ENCODE results near the gene GPR107. TPM values are rescaled to one million over a fixed set of nuclear protein-coding genes. Genes with fewer than 3 reads are reported as not detected.

The GPR107 gene
- total RNA-seq, 5 donors from 2014 or later (not counting 1 experiment from before 2014, with no cell fraction given) = 21.3 to 29.1 (median 22.1) TPM

DNA sequence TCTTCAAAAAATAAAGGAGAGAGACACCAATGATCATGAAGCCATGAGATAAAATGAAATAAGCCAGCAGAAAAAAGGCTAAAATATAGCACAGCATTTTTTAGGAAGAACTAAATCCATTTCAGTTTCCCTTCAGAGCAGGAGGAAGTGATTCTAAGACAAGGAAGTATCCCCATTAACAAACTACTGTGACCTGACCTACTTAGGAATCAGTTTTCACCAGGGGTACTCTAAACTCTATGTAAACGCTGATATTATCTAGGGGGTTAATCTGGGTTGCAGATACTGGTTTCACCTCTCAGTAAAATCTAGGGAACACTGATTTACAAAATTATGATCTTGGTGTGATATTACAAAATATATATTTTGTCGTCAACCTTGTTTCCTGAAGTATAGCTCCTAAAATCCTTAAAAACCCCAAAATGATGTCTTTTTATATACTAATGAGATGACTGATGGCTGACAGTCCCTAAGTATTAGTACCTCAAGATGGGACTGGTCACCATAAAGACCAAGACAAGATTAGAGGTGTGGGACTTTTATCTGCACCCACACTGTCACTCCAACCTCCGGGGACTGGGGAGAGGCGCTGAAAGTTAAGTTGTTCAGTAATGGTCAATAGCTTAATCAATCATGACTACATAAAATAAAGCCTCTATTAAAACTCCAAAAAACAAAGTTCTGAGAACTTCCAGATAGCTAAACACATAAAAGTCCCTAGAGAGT is 7.8 kb upstream of the GPR107 start:
- H3K4me1 Mint-ChIP-seq = peaks cover 38 to 50% (median 41%) of the 10 kb centered on the region in 3 donors
- peaks cover 19 to 24% of the 10 kb centered on the region in 2 experiments for H3K4me1 ChIP-seq (ENCODE audit: control insufficient read depth in 1 of 2, extremely low read depth in 1 of 2, insufficient read depth in 2 of 2, low read length in 2 of 2)
- H3K27me3 Mint-ChIP-seq = no peaks in the 10 kb centered on the region
- H3K27ac ChIP-seq (ENCODE audit: low read length) = peak overlapping the region; percentile 8
- DNase-seq = no peak
- no peaks in the 10 kb centered on the region for H3K9me3 ChIP-seq
- ChIA-PET CTCF (interaction anchor here in 1 of 2 donors (0.5 to 1.3 kb wide), 6 partner anchors 12 to 810 kb away, joined by 3 to 5 read pairs (median 3); no protein-coding TSS in a partner anchor), POLR2A (interaction anchor here (0.6 to 0.7 kb wide), 3 partner anchors 88 to 155 kb away, joined by 4 to 9 read pairs (median 6); no protein-coding TSS in a partner anchor)
- H3K4me3 ChIP-seq (ENCODE audit: control insufficient read depth in 1 of 2, extremely low read depth in 1 of 2, low read length in 1 of 2) = no peak overlapping the region
- no peaks in the 10 kb centered on the region for H3K9me3 Mint-ChIP-seq
- no peaks in the 10 kb centered on the region for H3K36me3 Mint-ChIP-seq
- no CpG with 5 or more reads among the region's 4 CpGs for WGBS (ENCODE audit: insufficient coverage)
- H3K36me3 ChIP-seq (ENCODE audit: control insufficient read depth in 2 of 2, extremely low read depth in 1 of 2, insufficient read depth in 1 of 2, low read length in 1 of 2) = no peaks in the 10 kb centered on the region
- peak overlapping the region in 2 of 3 donors; percentile 89 to 99 for H3K4me3 Mint-ChIP-seq
- H3K27ac Mint-ChIP-seq = peak overlapping the region; percentile 88 to 97
- no peaks in the 10 kb centered on the region for H3K27me3 ChIP-seq (replicated peaks in 1 of 2; ENCODE audit: control insufficient read depth in 2 of 2, extremely low read depth in 1 of 2, insufficient read depth in 2 of 2, low read length in 1 of 2)
- ATAC-seq (replicated peaks in 1 of 4) = no peak

DNA sequence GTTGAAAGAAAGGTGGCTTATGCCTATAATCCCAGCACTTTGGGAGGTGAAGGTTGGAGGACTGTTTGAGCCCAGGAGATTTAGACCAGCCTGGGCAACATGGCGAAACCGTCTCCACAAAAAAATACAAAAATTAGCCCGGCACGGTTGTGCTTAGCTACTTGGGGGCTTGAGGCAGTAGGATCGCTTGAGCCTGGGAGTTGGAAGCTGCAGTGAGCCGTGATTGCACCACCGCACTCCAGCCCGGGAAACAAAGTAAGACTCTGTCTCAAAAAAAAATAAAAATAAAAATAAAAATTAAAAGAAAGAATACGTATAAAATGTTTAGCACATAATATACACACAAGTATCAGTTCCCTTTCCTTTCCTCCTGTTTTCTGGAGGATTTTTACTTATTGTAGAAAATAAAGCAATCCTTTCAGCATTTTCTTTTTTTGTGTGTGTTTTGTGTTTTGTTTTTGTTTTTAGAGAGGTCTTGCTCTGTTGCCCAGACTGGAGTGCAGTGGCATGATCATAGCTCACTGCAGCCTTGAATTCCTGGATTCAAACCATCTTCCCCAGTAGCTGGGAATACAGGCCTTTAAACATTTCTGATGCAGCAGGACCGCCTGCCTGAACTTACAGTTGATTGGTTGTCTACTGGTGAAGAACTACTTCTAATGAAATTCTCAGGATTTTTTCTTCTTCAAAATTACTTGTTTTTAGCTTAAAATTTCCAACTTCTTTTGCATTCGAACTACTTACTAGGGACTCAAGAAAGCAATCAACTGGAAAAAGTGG is 4.1 kb upstream of the GPR107 start:
- H3K27ac Mint-ChIP-seq = peak overlapping the region; percentile 33 to 79
- peaks cover 20 to 28% of the 10 kb centered on the region in 2 experiments for H3K4me1 ChIP-seq (ENCODE audit: control insufficient read depth in 1 of 2, extremely low read depth in 1 of 2, insufficient read depth in 2 of 2, low read length in 2 of 2)
- H3K4me1 Mint-ChIP-seq = peaks cover 36 to 41% (median 38%) of the 10 kb centered on the region in 3 donors

DNA sequence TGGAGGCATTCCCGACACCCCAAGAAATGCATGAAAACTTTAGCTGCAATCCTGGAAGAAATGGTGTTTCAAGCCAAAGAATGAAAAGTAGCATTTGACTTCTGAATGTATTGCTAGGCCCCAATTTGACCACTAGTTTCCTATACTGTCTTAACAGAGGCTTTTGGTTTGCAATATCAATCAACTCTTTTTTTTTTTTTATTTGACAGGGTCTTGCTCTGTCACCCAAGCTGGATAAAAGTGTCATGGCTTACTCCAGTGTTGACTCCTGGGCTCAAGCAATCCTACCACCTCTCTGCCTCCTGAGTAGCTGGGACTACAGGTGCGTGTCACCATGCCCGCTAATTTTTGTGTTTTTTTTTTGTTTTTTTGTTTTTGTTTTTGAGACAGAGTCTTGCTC is 3.2 kb upstream of the GPR107 start:
- no peak for DNase-seq
- Histone ChIP-seq H3K4me1 (ENCODE audit: control insufficient read depth in 1 of 2, extremely low read depth in 1 of 2, insufficient read depth in 2 of 2, low read length in 2 of 2) (peaks cover 15 to 31% of the 10 kb centered on the region in 2 experiments), H3K27me3 (replicated peaks in 1 of 2; ENCODE audit: control insufficient read depth in 2 of 2, extremely low read depth in 1 of 2, insufficient read depth in 2 of 2, low read length in 1 of 2) (no peaks in the 10 kb centered on the region), H3K36me3 (ENCODE audit: control insufficient read depth in 2 of 2, extremely low read depth in 1 of 2, insufficient read depth in 1 of 2, low read length in 1 of 2) (no peaks in the 10 kb centered on the region), H3K9me3 (no peaks in the 10 kb centered on the region), H3K27ac (ENCODE audit: low read length) (no peak overlapping the region), H3K4me3 (ENCODE audit: control insufficient read depth in 1 of 2, extremely low read depth in 1 of 2, low read length in 1 of 2) (no peak overlapping the region)
- Mint-ChIP-seq H3K27me3 (no peaks in the 10 kb centered on the region), H3K4me1 (peaks cover 34 to 39% (median 36%) of the 10 kb centered on the region in 3 donors), H3K9me3 (no peaks in the 10 kb centered on the region), H3K36me3 (no peaks in the 10 kb centered on the region), H3K27ac (peak overlapping the region; percentile 33 to 79), H3K4me3 (no peak overlapping the region)
- POLR2A ChIA-PET = no interaction called here
- CTCF ChIA-PET = interaction anchor here in 1 of 2 donors (0.7 kb wide), 1 partner anchor 114 kb away, joined by 6 read pairs; no protein-coding TSS in a partner anchor
- ATAC-seq (replicated peaks in 1 of 4) = no peak
- no CpG with 5 or more reads among the region's 3 CpGs for WGBS (ENCODE audit: insufficient coverage)

More for the DNA sequence above, 4.1 kb upstream of the GPR107 start:
- Histone ChIP-seq H3K27ac (ENCODE audit: low read length) (no peak overlapping the region), H3K9me3 (no peaks in the 10 kb centered on the region), H3K4me3 (ENCODE audit: control insufficient read depth in 1 of 2, extremely low read depth in 1 of 2, low read length in 1 of 2) (no peak overlapping the region), H3K27me3 (replicated peaks in 1 of 2; ENCODE audit: control insufficient read depth in 2 of 2, extremely low read depth in 1 of 2, insufficient read depth in 2 of 2, low read length in 1 of 2) (no peaks in the 10 kb centered on the region), H3K36me3 (ENCODE audit: control insufficient read depth in 2 of 2, extremely low read depth in 1 of 2, insufficient read depth in 1 of 2, low read length in 1 of 2) (no peaks in the 10 kb centered on the region)
- ChIA-PET POLR2A (interaction anchor here in 1 of 2 donors (0.8 kb wide), 1 partner anchor 18 kb away, joined by 4 read pairs; no protein-coding TSS in a partner anchor), CTCF (interaction anchor here in 1 of 2 donors (0.7 to 1.0 kb wide), 2 partner anchors 21 to 113 kb away, joined by 4 to 6 read pairs; no protein-coding TSS in a partner anchor)
- ATAC-seq (replicated peaks in 1 of 4) = no peak
- Mint-ChIP-seq H3K9me3 (no peaks in the 10 kb centered on the region), H3K4me3 (no peak overlapping the region), H3K27me3 (no peaks in the 10 kb centered on the region), H3K36me3 (no peaks in the 10 kb centered on the region)
- no CpG with 5 or more reads among the region's 11 CpGs for WGBS (ENCODE audit: insufficient coverage)
- no peak for DNase-seq

DNA sequence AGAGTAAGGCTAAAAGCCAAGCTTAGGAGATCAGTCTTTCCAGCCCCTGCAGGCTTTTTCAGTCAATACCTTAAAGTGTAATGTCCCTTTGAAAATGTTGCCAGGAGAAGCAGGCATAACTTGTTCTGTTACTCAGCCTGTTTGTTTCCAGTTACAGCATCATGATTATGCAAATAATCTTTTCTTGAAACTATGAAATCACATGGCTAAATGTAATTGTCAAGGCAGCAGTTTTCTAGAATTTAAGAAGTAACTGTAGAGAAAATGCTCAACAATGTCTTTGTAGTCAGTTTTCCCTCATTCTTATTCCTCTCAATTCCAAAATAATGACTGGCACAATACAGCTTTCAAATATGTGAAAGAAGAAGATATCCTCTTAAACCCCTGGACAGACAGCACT is 1.9 kb upstream of the GPR107 start:
- ATAC-seq (replicated peaks in 1 of 4) (no peak), DNase-seq (no peak)
- peaks cover 27 to 33% (median 29%) of the 10 kb centered on the region in 3 donors for H3K4me1 Mint-ChIP-seq
- H3K27ac ChIP-seq (ENCODE audit: low read length) = no peak overlapping the region
- peak overlapping the region in 1 of 2 donors; percentile 68 for H3K27ac Mint-ChIP-seq
- no peaks in the 10 kb centered on the region for H3K36me3 Mint-ChIP-seq
- H3K9me3 Mint-ChIP-seq = no peaks in the 10 kb centered on the region
- POLR2A ChIA-PET = interaction anchor here in 1 of 2 donors (0.5 kb wide), 2 partner anchors 202 to 219 kb away, joined by 3 read pairs; no protein-coding TSS in a partner anchor
- H3K27me3 Mint-ChIP-seq = no peaks in the 10 kb centered on the region
- H3K9me3 ChIP-seq = no peaks in the 10 kb centered on the region
- no peak overlapping the region for H3K4me3 ChIP-seq (ENCODE audit: control insufficient read depth in 1 of 2, extremely low read depth in 1 of 2, low read length in 1 of 2)
- H3K27me3 ChIP-seq (replicated peaks in 1 of 2; ENCODE audit: control insufficient read depth in 2 of 2, extremely low read depth in 1 of 2, insufficient read depth in 2 of 2, low read length in 1 of 2) = no peaks in the 10 kb centered on the region
- no peaks in the 10 kb centered on the region for H3K36me3 ChIP-seq (ENCODE audit: control insufficient read depth in 2 of 2, extremely low read depth in 1 of 2, insufficient read depth in 1 of 2, low read length in 1 of 2)
- peak overlapping the region; percentile 29 to 92 (median 43) for H3K4me3 Mint-ChIP-seq
- CTCF ChIA-PET = interaction anchor here in 1 of 2 donors (0.5 kb wide), 1 partner anchor 22 kb away, joined by 4 read pairs; no protein-coding TSS in a partner anchor
- H3K4me1 ChIP-seq (ENCODE audit: control insufficient read depth in 1 of 2, extremely low read depth in 1 of 2, insufficient read depth in 2 of 2, low read length in 2 of 2) = peaks cover 10 to 35% of the 10 kb centered on the region in 2 experiments

DNA sequence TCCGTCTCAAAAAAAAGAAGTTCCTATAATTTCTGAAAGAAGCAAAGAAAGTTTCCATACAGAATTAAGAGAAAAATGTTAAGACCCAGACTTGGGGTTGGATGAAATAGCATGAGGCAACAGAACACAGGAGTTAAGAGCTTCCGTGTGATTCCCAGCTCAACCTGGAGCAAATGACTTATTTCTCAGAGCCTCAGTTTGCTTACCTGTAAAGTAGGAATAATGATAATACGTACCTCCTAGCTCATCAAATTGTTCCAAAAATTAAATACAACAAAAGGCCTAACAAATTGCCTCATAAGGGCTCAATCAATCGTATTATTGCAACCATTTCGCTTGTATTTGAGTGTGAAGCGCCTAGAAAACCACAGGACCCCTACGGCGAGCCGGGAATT is 600 bp upstream of the GPR107 start:
- CTCF ChIA-PET = interaction anchor here in 1 of 2 donors (0.5 to 1.1 kb wide), 4 partner anchors 9 to 832 kb away, joined by 3 to 7 read pairs (median 3); no protein-coding TSS in a partner anchor
- peak overlapping the region; percentile 86 to 89 for H3K4me3 ChIP-seq (ENCODE audit: control insufficient read depth in 1 of 2, extremely low read depth in 1 of 2, low read length in 1 of 2)
- WGBS (ENCODE audit: insufficient coverage) = 3% methylated on average over 6 of the region's 9 CpGs

More for the DNA sequence above, 600 bp upstream of the GPR107 start:
- no peaks in the 10 kb centered on the region for H3K27me3 ChIP-seq (replicated peaks in 1 of 2; ENCODE audit: control insufficient read depth in 2 of 2, extremely low read depth in 1 of 2, insufficient read depth in 2 of 2, low read length in 1 of 2)
- peak overlapping the region; percentile 81 for H3K27ac ChIP-seq (ENCODE audit: low read length)
- peaks cover 10 to 36% of the 10 kb centered on the region in 2 experiments for H3K4me1 ChIP-seq (ENCODE audit: control insufficient read depth in 1 of 2, extremely low read depth in 1 of 2, insufficient read depth in 2 of 2, low read length in 2 of 2)
- DNase-seq (no peak), ATAC-seq (replicated peaks in 1 of 4) (no peak)
- H3K4me1 Mint-ChIP-seq = peaks cover 27 to 37% (median 33%) of the 10 kb centered on the region in 3 donors
- H3K36me3 Mint-ChIP-seq = peaks cover 1% of the 10 kb centered on the region
- H3K36me3 ChIP-seq (ENCODE audit: control insufficient read depth in 2 of 2, extremely low read depth in 1 of 2, insufficient read depth in 1 of 2, low read length in 1 of 2) = peaks cover 0 to under 1% of the 10 kb centered on the region in 2 donors
- H3K9me3 Mint-ChIP-seq = no peaks in the 10 kb centered on the region
- H3K9me3 ChIP-seq = no peaks in the 10 kb centered on the region
- peak overlapping the region; percentile 84 to 88 for H3K27ac Mint-ChIP-seq
- POLR2A ChIA-PET = interaction anchor here (0.9 to 1.1 kb wide), 3 partner anchors 10 to 89 kb away, joined by 4 to 5 read pairs (median 4); partner anchors contain the start of gene FNBP1 (in 1 of the 2)
- H3K4me3 Mint-ChIP-seq = peak overlapping the region; percentile 88 to 92 (median 92)
- no peaks in the 10 kb centered on the region for H3K27me3 Mint-ChIP-seq
